Endometrium (tissue), 2 donors: ENCODE results near the gene STX8.

Experiments
- FAIRE-seq: peaks from 2 replicates; lab custom pipeline; 2012; peaks lifted over from hg19 to GRCh38; lab: Jason Lieb, UNC
- donor health status: control.
- donor health status: control.

The STX8 gene

DNA sequence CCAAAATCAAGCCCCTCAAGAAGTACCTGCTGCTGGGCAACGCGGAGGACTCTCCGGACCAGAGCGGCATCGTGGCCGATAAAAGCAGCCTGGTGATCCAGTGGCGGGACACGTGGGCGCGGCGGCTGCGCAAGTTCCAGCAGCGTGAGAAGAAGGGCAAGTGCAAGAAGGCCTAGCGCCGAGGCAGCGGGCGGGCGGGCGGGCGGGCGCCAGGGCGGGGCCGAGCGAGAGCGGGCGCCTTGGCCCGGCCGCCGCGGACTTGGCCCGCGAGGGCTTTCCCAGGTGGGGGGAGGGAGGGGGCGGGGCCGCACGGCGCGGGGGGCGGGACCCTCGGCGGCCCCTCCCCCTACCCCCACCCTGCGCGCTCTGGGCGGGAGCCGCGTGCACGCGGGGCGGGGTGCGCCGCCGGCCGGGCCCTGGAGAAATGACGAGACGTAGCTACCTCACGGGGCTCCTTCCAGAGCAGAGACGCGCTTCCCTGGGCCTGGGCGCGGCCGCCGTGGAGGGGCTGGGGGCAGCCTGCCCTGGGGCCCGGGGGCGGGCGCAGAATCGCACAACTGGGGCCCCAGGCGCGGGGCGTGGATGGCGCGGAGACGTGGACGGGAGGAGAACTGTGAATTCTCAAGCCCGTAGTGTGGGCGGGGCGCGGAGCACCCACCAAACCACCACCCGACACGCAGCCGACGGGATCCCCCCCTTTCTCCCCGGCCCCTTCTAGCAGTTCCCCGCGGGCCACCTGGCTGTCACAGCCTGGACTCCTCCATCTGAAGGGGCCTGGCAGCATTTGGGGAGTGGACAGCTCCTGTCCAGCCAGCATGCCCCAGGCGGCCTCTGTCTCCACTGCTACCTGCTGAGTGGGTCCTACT, 335.6 kb downstream of the STX8 start:
- FAIRE-seq, result no peak

DNA sequence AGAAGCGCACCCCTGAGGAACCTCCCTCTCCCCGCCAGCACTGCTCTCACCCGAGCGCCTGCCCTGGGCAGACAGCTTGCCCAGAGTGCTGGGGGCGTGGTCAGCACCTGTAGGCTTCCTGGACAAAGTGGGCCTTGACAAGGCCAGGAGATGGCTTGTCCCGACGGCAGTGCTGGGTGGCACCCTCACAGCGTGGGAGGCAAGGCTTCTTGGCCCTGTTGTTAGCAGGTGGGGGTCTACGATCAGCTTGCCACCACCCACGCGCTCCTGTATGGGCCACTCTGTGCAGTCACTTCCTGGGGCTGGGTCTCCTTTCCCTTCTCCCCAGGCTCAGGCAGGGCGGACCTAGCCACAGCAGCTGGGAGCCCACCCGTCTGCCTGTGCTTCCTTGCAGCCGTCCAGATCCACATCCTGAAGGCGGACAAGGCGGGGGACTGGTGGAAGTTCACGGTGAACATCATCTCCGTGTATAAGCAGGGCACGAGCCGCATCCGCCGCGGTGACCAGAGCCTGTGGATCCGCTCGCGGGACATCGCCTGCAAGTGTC, 336.3 kb downstream of the STX8 start:
- FAIRE-seq, result no peak

DNA sequence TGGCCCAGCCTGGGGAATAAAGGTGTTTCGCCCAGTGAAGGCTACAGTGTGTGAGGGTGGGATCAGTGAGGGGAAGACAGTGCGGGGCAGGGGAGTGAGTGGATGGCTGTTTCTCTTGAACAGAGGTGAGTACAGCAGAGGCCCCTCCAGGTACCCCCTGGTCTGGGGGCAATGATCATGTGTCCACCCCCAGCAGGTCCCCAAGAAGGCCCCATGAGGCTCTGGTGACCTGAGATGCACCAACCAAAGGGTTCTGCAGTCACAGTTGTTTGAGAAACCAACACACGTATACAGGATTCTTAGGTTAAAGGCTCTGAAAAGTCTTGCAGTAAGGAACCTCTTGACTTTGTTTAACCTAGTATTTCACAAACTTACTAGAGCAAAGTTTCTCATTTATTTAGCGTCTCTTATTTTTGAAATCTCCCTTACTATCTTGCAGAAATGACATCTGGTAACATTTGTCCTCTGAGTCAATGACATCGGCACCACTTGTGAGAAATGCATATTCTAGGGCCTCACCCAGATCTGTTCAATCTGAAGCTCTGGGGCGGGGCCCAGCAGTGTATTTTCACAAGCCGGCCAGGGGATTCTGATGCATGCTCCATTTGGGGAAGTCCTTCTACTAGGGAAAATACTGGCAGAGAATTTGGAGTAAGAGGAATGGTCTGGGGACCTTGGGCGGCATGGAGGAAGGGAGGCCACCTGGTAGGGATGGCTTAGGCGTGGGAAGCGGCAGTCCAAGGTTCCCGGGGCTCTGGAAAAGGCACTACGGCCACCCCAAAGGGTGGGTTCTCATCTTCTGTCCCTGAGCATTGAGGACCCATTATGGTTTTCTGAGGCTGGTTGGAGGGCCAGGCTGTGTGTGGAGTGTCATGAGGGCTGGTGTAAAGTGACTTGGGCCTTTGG, 337.0 kb downstream of the STX8 start:
- FAIRE-seq, result no peak

DNA sequence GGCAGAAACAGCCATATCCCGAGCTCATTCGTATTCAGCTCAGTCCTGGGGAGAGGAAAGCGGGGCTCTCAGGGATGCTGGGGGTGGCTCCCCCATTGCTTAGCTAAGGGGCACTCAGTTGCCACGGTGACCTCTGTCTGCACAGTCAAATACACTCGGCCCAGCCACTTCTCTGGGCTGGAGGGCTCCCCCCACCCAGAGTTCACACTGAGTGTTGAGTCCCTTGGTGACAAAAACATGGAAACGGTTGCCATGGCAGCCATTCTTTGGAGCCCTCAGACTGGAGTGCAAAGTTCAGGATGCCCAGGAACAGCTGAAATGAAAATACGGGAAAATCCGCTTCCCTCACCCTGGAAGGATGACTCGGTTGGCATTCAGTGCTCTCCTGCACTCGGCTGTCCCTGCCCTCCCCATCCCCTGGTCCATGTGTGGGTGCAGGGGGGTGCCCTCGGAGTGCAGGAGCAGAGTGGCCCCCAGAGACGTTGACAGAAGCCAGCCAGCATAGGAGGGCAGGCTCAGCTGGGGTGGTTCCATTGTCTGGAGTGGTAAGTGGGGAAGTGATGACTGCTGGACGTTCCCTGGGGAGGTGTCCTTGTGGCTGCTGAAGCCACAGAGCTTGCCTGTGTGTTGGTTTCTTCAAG, 337.8 kb downstream of the STX8 start:
- FAIRE-seq, result no peak

DNA sequence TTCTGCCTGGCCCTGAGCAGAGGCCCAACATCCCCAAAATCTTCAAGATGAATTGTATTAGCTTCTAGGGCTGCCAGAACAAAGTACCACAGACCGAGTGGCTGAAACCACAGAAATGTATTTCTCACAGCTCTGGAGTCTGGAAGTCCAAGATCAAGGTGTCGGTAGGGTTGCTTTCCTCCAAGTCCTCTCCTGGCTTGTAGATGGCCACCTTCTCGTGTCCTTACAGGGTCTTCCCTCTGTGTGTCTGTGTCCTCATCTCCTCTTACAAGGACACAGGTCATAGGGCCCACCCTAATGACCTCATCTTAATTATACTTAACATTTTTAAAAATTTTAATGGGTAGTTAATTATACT, 338.6 kb downstream of the STX8 start:
- no peak for FAIRE-seq

DNA sequence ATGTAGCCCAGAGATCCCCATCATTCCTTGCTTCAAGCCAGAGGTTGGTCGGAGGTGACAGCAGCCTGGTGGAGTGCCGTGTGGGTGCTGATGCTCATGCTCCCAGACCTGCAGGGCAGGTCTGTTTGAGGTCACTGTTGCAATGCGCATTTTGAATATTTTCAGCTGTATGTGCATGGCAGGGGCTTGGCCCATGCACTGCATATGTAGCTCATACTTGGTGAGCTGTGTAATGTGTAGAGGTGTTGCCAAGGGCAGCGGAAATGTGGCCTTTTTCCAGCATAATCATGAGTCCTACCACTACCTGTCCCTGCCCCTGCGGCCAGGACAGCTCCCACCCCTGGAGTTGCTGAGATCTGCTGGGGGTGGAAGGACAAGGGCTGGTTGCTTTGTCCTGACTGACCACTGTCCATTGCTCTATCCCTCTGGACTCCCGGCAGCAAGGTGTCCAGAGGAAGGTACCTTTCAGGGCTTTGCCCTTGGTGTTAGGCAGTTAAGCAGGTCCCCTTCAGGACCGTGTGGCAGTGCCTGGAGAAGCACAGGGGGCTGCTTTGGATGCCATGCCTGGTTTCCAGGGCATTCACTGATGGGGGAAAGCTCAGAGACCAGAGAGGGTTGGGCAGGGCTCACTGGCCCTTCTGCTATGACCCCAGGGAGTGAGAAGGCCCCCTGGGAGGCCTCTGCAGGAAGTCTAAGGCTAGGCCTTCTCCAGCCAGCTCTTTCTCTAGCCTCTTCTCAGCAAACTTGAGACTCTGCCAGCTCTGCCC, 339.2 kb downstream of the STX8 start:
- no peak for FAIRE-seq

DNA sequence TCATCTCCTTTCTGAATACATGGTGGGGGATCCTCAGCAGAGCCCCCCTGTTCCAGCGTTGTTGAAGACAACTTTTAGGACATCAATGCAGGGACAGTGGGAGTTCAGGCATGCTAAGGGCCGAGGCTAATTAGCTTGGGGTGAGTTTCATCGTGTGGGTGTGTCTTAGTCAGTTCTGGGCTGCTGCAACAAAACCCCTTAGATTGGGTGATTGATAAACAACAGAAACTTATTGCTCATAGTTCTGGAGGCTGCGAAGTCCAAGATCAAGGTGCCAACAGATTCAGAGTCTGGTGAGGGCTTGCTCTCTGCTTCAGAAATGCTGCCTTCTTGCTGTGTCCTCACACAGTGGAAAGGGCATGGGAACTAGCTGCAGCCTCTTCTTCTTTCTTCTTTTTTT, 340.3 kb downstream of the STX8 start:
- no peak for FAIRE-seq

DNA sequence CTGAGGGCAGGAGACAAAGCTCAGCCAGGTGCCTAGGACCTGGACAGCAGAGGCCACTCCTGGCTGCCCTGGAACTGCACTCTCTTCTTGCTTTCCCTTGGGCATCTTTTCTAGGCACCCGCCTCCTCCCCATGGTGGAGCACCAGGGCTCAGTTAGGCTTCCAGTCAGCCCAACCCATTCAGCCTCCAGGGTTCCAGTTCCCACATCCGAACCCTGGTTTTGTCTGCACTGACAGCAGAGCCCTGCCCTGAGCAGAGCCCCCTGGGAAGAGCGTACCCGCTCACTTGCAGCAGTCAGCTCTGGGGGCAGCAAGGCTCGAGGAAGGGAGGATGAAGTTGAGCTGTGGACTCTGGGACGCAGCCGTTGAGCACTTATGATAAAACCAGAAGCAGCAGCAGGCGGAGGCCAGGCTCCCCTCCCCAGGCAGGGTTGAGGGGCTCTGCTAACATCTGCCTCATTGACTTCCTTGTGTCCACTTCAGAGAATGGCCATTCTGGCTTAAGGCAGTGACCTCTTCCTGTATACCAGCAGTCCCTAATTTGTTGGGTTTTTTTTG, 341.2 kb downstream of the STX8 start:
- no peak for FAIRE-seq

DNA sequence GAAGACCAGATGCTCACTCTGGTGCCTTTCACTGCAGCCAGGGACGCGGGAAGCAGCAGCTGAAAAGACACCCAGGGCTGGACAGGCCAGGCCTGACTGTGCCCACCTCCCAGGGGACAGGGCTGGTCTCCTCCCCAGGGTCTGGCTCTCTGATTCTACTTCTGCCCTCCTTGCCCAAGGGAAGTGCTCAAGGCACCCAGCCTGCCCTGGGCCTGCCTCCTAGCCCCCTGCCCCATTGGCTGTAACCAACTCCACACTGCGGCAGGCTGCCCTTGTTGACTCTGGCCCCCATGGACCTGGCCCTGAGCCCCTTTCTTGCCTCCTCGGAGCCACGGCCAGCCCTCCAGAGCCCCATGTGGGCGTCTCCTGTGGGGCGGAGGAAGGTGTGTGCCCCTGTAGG, 341.9 kb downstream of the STX8 start:
- no peak for FAIRE-seq

DNA sequence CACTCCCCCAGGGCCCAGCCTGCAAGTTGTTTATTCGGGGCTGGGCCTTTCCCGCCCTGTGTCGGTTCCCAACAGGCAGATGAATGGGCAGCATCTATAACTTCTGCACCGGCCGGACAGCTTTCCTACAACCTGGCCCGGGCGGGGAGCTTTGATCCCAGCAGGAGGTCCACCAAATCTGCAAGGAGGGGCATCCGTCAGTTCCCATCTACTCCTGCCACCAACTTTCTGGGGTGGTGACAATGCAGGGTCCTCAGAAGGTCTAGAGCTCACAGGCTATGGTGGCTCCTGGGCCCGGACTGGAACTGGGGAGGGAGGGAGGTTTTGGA, 342.4 kb downstream of the STX8 start:
- no peak for FAIRE-seq

DNA sequence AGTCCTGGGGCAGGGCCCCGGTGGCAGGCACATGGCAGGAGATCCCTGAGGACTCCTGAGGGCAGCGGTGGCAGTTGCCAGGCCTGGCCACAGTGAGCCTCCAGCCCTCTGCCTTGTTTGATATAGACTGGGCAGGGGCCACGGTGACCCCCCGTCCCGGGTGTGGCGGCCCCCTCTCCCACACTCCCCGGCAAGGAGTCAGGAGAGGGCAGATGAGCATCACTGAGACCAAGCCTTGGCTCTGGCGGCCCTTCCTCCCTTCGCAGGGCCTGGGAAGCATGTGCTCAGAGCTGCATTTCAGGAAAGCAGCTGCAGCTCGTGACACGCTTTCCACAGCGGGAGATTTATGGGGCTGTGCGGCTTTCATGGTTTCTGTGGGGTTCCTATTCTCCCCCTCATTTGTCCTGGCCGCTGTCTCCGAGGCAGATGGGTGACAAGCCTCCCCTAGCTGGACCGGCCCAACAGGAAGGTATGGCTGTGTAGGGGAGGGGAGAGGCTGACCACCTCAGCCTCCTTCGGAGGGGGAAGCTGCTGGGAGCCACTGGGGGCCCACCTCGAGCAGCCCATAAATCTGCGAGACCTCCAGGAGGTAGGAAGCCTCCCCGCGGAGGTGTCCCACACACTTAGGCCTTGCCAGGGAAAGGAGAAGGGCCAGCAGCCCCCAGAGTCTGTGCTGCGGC, 342.9 kb downstream of the STX8 start:
- FAIRE-seq, result no peak

DNA sequence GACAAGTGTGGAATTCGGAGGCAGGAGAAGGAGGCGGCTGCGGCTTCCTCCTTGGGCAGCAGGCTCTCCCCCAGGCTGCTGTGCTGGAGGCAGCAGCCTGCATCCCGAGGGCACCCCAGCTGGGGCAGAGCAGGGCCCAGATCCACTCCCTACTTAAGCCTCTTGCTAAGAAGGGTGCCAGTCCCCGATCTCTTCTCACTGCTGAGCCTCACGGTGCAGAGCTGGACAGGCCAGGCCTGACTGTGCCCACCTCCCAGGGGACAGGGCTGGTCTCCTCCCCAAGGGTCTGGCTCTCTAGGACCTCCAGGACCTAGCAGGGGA, 343.5 kb downstream of the STX8 start:
- no peak for FAIRE-seq

DNA sequence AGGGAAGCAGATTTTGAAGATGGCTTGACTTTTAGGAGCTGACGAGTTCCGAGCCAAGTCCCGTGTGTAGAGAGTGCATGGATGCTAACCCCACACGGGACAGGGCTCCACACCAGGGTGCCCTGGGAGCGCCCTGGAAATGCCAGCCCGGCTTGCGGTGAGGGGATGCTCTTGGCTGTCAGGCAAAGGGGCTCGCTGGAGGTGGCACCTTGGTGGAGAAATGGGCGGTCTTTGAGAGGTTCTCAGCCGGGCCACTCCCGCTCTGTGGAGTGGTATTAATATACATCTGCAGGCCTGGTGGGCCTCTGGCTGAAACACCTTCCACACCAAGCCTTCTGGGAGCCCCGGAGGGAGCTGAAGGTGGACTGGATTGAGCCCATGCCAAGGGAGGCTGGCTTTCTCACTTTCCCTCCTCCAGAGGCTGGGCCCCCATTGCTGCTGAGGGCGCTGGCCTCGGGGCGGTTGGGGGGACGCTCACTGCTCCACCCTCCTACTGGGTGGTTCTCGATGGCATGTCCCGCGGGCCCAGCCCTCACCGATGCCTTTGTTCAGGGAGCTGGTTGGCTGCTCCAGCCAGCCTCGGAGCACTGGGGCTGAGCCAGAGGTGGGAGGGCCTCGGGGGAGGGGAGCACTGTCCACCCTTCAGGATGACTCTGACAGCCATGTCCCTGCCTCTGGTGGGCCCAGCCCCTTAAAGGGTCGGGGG, 344.0 kb downstream of the STX8 start:
- FAIRE-seq, result no peak

DNA sequence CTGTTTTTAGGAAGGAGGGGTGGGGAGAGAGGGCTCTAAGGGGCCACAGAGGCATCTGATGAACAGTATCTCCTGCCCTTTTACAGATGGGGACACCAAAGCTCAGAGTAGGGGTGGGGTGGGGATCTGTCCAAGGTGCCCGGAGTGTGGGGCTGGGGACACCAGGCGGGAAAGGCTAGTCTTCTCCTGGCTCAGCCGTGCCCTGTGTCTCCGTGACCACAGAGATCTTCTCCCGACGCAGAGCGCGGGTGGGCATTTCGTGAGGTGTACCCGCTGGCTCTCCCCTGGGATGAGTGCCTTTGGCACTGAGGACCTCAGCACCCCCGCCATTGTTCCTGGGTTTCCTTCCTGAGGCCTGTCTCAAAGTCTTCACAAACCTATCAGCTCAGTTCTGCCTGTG, 344.8 kb downstream of the STX8 start:
- no peak for FAIRE-seq

DNA sequence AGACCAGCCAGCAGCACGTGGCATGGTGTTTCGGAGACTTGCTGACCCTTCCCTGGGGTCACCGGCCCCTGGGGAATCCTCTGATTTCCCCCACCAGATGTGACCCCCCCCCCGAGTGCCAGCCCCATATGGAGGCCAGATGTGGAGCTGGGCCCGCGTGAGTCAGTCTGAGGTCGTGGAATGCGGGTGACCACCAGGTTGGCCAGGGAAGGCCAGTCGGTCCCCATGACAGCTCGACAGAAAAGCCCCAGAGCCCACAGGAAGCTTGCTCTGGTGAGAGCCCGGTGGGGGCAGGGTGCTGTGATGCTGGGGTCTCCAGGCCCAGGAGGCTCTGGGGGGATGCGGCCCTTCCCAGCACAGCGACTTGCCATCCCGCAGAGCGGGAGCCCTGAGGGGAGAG, 345.3 kb downstream of the STX8 start:
- FAIRE-seq, result no peak

DNA sequence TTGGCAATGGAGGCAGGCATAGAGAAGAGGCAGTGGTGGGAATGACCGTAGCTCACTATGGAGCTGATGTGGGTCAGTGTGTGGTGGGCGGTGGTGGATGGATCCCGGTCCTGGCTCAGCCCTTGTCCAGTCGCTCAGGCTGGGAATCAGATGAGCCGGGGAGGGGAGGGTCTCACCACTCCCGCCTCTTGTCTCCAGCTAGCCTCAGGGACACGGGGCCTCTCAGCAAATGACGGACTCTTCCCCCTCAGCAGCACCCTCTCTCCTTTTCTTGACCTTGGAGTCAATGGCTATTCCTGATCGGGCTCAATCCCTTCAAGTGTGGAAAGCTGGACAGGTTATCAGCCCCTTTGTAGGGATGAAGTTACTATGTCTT, 345.8 kb downstream of the STX8 start:
- FAIRE-seq, result no peak

DNA sequence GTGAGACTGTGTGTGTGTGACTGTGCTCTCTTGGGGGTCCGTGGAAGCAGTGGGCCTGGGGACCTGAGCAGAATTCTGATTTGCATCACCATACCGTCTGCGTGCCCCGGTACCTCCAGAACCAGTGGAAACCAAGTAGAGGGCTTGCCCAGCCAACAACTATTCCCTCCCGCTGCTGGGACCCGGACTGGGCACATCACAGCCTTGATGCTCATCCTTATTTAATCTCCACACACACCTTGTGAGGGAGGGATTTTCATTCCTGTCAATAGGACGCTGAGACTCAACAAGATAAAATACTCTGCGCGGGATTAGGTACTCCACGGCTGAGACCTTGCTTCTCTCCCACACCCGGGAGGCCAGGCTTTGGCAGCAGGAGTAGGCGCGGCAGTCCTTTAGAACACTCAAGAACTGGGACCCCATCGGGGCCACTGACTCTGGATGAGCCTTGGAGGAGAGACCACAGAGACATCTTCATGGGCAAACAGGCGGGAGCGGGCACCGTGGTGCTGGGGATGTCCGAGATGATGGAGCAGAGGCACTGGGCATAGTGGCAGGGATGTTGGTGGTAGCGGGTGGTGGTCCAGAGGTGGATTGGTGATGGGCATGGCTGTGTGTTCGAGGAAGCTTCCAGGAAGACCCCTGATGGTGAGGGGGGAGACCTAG, 346.3 kb downstream of the STX8 start:
- FAIRE-seq, result no peak

DNA sequence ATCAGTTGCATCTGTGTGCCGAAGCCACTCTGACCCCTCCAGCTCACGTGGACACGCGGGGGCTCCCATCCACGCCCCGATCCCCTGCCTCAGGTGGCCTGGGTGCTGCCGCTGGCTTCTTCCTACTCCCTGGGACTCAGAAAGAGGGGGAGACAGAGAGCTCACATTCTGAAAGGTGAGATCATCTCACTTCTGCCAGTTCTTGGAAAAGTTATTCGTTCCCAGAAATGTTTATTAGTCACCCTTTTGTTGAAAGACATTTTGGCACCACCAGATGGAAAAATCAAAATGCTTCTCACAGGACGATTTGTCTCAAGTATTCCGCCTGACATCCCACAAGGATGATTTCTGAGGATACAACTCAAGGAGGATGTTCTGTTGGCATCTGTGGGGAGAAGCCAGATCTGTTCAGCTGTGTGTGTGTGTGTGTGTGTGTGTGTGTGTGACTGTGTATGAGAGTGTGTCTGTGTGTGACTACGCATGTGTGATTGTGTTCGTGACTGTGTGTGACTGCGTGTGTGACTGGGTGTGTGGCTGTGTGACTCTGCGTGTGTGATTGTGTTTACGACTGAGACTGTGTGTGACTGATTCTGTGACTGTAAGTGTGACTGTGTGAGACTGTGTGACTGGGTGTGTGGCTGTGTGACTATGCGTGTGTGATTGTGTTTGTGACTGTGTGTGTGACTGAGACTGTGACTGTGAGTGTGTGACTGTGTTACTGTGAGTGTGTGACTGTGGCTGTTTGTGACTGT, 347.0 kb downstream of the STX8 start:
- no peak for FAIRE-seq

DNA sequence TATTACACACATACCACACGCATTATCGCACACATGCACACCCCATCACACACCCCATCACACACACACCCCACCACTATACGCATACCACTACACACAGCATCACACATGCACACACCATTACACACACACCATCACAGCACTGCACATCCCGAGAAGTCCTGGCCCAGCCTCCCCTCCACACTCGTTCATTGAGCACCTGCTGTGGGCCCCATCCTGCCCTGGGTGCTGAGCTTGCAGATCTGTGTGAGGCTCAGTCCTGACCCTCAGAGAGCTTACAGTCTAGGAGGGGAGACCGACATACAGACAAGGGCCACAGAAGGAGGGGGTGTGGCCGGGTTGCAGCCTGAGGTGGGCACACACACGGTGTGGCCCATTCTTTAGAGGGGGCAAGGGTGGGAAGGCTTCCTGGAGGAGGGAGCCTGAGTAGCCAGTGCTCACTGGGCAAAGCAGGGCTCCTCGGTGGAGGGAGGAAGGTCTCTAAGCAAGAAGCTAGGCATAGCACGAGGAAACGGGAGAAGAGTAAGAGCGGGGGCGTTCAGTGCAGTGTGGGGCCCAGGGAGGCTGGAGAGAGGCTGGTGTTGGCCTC, 347.7 kb downstream of the STX8 start:
- no peak for FAIRE-seq
